DMS53 (cell line): Measurements from ENCODE around the gene PSMD9.
"Not testable (repeated sequence)": the region's sequence is repeated elsewhere in the genome, so short reads cannot be mapped to it uniquely, and the experiment has no call there.

Experiments used
- DNase-seq: peaks from one replicate; lab custom pipeline; 2025; lab: John Stamatoyannopoulos, UW

Gene PSMD9

GRCh38 chr12:121873216-121873569 is 15.4 kb upstream of the PSMD9 start:
- DNase-seq = no peak

GRCh38 chr12:121874071-121874470 is 14.5 kb upstream of the PSMD9 start:
- no peak for DNase-seq

DNA sequence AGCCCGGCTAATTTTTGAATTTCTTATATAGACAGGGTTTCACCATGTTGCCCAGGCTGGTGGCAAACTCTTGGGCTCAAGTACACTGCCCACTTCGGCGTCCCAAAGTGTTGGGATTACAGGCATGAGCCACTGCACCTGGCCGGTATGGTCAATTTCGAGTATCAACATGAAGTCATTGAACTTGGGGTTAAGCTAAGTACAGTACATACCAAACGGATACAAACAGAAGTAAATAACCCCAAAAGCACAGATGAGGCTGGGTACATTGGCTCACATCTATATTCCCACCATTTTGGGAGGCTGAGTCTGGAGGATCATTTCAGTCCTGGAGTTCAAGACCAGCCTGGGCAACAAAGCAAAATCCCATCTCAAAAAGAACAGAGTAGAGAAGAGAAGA is 13.0 kb upstream of the PSMD9 start:
- no peak for DNase-seq

- not testable (repeated sequence) for DNase-seq
Observed at GRCh38 chr12:121876080-121876447, 12.5 kb upstream of the PSMD9 start.

GRCh38 chr12:121883315-121883660 is 5.3 kb upstream of the PSMD9 start:
- no peak for DNase-seq

- DNase-seq = not testable (repeated sequence)
Observed at GRCh38 chr12:121885129-121885528, 3.5 kb upstream of the PSMD9 start.

GRCh38 chr12:121888083-121888477 is 510 bp upstream of the PSMD9 start:
- DNase-seq = no peak

DNA sequence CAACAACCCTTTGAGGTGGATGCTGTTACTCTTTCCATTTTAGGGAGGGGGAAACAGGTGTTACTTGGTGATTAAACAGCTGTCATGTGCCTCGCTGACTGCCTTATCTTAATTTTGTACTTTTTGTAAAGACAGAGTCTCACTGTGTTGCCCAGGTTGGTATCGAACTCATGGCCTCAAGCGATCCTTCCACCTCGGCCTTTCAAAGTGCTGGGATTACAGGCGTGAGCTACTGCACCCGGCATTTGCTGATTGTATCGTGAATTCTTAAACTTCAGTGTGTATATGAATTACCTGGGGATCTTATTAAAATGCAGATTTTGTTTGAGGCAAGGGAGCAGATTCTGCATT is 659 bp downstream of the PSMD9 start:
- no peak for DNase-seq

GRCh38 chr12:121889661-121890060 is 1.1 kb downstream of the PSMD9 start:
- not testable (repeated sequence) for DNase-seq

- no peak for DNase-seq
Observed at GRCh38 chr12:121892673-121893561, 4.3 kb downstream of the PSMD9 start.

DNA sequence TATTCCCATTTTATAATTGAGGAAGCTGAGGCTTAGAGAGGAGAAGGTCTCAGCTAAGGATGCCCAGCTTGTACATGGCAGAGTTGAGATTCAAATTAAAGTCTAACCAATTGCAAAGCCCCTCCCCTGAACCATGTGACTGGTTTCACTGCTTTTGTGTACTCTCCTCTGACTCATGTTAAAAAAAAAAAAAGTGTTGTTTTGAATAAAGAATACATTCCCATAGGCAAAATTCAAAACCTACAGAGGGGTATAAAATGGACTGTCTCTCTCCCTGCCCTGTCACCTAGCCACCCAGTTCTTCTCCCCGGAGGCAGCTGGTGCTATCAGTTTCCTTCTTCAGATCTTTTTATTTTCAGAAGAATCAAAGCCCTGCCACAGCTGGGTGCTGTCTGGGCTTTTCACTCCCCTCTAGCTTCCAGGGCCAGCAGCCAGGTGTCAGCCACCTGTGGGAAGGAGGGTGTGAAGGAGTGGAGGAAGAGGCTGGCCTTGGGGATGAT is 5.4 kb downstream of the PSMD9 start:
- DNase-seq = peak; percentile 80

DNA sequence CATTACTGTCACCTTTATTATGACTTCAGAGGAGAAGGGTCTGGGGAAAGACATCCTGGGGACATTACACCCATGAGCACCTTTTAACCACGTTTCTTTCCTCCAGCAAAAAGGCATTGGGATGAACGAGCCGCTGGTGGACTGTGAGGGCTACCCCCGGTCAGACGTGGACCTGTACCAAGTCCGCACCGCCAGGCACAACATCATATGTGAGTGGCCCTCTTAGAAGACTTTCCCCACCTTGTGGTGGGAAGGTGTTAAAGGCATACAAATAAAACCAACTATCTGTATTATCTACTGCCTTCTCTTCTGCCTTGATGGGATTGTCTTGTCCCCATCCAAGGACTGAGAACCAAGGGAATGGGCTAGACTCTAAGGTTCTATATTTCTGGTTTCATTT is 6.0 kb downstream of the PSMD9 start:
- peak; percentile 41 for DNase-seq

DNA sequence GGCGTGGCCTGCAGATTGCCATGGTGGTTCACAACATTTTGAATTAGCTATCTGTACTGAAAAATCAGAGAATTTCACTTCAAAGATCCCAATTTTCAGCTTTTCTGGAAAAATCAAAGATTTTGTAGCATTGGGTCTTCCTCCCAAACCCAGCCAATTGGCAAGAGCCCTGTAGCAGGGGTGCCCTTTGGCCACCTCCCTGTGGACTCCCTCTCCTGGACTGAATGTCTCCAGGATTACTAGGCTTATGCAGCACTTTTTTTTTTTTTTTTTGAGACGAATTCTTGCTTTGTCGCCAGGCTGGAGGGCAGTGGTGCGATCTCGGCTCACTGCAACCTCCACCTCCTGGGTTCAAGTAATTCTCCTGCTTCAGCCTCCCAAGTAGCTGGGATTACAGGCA is 9.7 kb downstream of the PSMD9 start:
- DNase-seq = no peak

DNA sequence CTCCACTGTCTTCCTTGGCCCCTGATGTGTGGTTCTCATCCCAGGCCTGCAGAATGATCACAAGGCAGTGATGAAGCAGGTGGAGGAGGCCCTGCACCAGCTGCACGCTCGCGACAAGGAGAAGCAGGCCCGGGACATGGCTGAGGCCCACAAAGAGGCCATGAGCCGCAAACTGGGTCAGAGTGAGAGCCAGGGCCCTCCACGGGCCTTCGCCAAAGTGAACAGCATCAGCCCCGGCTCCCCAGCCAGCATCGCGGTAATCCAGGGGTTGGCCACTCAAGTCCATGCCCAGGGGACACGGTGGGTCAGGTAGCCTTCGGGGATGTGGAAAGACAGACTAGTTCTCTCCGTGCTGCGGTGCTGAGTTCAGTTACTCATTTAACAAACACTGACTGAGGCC is 11.0 kb downstream of the PSMD9 start:
- no peak for DNase-seq

- peak; percentile 25 for DNase-seq
Observed at GRCh38 chr12:121903202-121903601, 14.6 kb downstream of the PSMD9 start.

DNA sequence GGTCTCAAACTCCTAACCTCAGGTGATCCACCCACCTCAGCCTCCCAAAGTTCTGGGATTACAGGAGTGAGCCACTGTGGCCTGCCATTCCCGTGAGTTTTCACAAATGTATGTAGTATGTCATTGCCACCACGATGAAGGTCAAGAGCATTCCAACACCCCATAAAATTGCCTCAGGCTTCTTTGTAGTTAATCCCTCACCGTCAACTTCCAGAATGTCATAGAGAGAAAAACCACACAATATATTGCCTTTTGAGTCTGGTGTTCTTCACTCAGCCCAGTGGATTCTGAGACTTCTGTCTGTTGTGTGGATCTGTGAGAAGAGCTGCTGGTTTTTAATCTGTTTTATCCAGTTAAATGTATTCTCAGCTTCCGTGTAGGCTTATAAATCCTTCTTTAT is 17.2 kb downstream of the PSMD9 start:
- DNase-seq = no peak

- no peak for DNase-seq
Observed at GRCh38 chr12:121908702-121909101, 20.1 kb downstream of the PSMD9 start.

DNA sequence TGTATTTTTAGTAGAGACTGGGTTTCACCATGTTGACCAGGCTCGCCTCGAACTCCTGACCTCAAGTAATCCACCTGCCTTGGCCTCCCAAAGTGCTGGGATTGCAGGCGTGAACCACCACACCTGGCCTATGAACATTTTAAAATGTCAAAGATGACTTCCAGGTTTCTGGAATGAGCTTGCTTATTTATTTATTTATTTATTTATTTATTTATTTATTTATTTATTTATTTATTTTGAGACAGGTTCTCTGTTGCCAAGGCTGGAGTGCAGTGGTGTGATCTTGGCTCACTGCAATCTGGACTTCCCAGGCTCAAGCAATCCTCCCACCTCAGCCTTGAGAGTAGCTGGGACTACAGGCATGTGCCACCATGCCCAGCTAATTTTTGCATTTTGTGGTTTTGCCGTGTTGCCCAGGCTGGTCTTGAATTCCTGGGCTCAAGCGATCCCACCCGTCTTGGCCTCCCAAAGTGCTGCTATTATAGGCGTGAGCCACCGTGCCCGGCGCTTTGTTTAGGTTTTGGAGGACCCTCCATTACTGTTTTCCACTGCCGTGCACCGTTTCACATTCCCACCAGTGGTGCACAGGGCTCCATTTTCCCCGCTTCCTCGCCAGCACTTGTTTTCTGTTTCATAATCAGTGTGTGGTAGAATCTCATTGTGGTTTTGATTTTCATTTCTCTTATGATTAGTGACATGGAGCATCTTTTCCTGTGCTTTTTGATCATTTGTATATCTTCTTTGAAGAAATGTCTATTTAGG is 23.4 kb downstream of the PSMD9 start:
- no peak for DNase-seq

- DNase-seq = no peak
Observed at GRCh38 chr12:121915841-121916321, 27.3 kb downstream of the PSMD9 start.

DNA sequence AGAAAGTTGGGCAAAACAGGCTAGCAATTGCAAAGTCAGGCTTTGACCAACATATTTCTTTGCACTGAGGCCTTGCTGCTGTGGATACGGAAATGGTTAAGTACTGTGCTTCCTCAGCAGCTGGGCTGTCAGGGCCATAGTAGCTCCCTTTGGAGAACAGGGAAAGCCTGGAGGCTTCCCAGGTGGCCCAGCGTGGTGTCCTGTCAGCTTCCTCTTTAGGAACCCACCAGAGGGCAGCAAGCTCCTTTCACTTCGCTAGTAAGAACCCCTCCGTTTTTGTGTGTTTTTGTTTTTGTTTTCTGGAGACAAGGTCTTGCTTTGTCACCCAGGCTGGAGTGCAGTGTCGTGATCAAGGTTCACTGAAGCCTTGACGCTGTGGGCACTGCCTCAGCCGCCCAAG is 28.1 kb downstream of the PSMD9 start:
- DNase-seq = peak; percentile 67

GRCh38 chr12:121917950-121918678 is 29.5 kb downstream of the PSMD9 start, which contains the start of gene CFAP251:
CFAP251 (plus strand) TSS chr12:121918592; CDS start chr12:121921306, 2,714 bp downstream.
- peak; percentile 99 for DNase-seq

- DNase-seq = peak; percentile 65
Observed at GRCh38 chr12:121918679-121919038, 30.1 kb downstream of the PSMD9 start.
